HEK293 (cell line): ENCODE measurements around the gene PLK3.

Experiments used
- HOXA7 ChIP-seq: sonication (generic); formaldehyde crosslinking; IDR thresholded peaks from 2 replicates; pipeline ENCODE4 v1.8.1; 2022; ENCODE audit warnings: missing genetic modification reagents, borderline replicate concordance
- ZIC2 ChIP-seq: fragments of 450-650 bp; formaldehyde crosslinking; IDR thresholded peaks from 2 replicates; pipeline ENCODE4 v1.5.1; 2016; ENCODE audit warnings: missing biosample characterization, missing genetic modification characterization
- ZNF175 ChIP-seq: fragments of 450-650 bp; formaldehyde crosslinking; IDR thresholded peaks from 2 replicates; pipeline ENCODE4 v1.5.1; 2016; ENCODE audit warnings: missing biosample characterization, missing genetic modification characterization
- ZNF311 ChIP-seq: fragments of 450-650 bp; formaldehyde crosslinking; IDR thresholded peaks from 2 replicates; pipeline ENCODE4 v1.5.1; 2017; ENCODE audit warnings: missing biosample characterization, missing genetic modification characterization, borderline replicate concordance
- ZNF76 ChIP-seq: fragments of 450-650 bp; formaldehyde crosslinking; IDR thresholded peaks from 2 replicates; pipeline ENCODE4; 2016; ENCODE audit warnings: low read depth, missing biosample characterization, missing genetic modification characterization, borderline replicate concordance
- TF ChIP-seq, protein P1 (sequence below): fragments of 450-650 bp; formaldehyde crosslinking; IDR thresholded peaks from 2 replicates; pipeline ENCODE4 v1.5.1; 2016; ENCODE audit warnings: missing biosample characterization, missing genetic modification characterization
- TF ChIP-seq, protein P2 (sequence below): fragments of 450-650 bp; formaldehyde crosslinking; IDR thresholded peaks from 2 replicates; pipeline ENCODE4 v1.5.1; 2016; ENCODE audit warnings: missing biosample characterization, missing genetic modification characterization, low read depth
- TF ChIP-seq, protein P3 (sequence below): fragments of 450-650 bp; formaldehyde crosslinking; IDR thresholded peaks from 2 replicates; pipeline ENCODE4 v1.5.1; 2016; ENCODE audit warnings: missing biosample characterization, missing genetic modification characterization
- TF ChIP-seq, protein P4 (sequence below): fragments of 450-650 bp; formaldehyde crosslinking; IDR thresholded peaks from 2 replicates; pipeline ENCODE4 v1.5.1; 2017; ENCODE audit warnings: missing biosample characterization, missing genetic modification characterization

DNA sequence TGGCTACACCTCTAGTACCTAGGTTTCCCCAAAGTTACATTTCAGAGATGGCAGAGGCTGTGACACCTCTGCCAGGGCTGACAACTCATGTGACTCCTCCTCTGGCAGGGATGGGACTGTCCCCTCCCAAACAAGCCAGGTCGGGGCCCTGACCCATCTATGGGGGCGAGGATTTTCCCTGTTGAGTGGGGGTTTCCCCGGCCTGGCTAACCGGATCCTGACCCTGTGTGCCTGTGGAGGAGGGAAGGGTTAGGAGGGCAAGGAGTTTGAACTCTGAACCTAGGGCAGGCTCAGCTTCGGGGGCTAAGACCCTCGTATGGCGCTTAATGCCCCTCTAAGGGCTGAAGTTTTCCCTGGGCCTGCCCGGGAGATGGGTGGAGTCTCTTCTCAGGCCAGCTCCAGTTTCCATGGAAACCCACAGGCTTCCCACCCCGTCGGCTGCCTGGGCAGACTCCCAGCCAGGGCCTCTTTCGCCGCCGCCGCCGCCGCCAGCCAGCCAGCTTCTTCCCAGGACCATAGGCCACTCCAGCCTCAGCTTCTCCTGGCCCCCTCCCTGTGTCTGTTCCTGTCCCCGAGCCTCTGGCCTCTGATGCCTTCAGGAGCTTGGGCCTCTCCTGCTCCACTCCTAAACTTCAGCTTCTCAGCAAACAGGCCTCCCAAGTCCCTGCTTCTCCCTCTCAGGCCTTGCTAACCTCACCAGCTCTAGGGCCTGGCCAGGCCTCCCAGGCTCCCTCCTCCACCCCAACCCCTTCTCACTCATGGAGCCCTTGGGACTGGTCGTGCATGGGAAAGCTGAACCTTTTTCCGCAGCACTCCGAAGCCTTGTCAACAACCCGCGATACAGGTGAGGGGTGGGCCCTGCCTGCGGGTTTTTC lies 8.1 kb downstream of the PLK3 start, which contains the start of gene BTBD19:
- TF ChIP-seq, protein P1, sequence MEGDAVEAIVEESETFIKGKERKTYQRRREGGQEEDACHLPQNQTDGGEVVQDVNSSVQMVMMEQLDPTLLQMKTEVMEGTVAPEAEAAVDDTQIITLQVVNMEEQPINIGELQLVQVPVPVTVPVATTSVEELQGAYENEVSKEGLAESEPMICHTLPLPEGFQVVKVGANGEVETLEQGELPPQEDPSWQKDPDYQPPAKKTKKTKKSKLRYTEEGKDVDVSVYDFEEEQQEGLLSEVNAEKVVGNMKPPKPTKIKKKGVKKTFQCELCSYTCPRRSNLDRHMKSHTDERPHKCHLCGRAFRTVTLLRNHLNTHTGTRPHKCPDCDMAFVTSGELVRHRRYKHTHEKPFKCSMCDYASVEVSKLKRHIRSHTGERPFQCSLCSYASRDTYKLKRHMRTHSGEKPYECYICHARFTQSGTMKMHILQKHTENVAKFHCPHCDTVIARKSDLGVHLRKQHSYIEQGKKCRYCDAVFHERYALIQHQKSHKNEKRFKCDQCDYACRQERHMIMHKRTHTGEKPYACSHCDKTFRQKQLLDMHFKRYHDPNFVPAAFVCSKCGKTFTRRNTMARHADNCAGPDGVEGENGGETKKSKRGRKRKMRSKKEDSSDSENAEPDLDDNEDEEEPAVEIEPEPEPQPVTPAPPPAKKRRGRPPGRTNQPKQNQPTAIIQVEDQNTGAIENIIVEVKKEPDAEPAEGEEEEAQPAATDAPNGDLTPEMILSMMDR (tag by site-specific recombination): no peak
- TF ChIP-seq ZNF76 (no peak), ZNF175 (tag by site-specific recombination) (no peak), HOXA7 (CRISPR knock-in tag) (no peak), ZIC2 (tag by site-specific recombination) (no peak), ZNF311 (no peak)
- TF ChIP-seq, protein P2, sequence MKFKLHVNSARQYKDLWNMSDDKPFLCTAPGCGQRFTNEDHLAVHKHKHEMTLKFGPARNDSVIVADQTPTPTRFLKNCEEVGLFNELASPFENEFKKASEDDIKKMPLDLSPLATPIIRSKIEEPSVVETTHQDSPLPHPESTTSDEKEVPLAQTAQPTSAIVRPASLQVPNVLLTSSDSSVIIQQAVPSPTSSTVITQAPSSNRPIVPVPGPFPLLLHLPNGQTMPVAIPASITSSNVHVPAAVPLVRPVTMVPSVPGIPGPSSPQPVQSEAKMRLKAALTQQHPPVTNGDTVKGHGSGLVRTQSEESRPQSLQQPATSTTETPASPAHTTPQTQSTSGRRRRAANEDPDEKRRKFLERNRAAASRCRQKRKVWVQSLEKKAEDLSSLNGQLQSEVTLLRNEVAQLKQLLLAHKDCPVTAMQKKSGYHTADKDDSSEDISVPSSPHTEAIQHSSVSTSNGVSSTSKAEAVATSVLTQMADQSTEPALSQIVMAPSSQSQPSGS (tag by site-specific recombination): no peak
- TF ChIP-seq, protein P3, sequence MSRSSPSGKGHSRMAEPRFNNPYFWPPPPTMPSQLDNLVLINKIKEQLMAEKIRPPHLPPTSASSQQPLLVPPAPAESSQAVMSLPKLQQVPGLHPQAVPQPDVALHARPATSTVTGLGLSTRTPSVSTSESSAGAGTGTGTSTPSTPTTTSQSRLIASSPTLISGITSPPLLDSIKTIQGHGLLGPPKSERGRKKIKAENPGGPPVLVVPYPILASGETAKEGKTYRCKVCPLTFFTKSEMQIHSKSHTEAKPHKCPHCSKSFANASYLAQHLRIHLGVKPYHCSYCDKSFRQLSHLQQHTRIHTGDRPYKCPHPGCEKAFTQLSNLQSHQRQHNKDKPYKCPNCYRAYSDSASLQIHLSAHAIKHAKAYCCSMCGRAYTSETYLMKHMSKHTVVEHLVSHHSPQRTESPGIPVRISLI (tag by site-specific recombination): no peak
- TF ChIP-seq, protein P4, sequence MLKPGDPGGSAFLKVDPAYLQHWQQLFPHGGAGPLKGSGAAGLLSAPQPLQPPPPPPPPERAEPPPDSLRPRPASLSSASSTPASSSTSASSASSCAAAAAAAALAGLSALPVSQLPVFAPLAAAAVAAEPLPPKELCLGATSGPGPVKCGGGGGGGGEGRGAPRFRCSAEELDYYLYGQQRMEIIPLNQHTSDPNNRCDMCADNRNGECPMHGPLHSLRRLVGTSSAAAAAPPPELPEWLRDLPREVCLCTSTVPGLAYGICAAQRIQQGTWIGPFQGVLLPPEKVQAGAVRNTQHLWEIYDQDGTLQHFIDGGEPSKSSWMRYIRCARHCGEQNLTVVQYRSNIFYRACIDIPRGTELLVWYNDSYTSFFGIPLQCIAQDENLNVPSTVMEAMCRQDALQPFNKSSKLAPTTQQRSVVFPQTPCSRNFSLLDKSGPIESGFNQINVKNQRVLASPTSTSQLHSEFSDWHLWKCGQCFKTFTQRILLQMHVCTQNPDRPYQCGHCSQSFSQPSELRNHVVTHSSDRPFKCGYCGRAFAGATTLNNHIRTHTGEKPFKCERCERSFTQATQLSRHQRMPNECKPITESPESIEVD: no peak
